Suprapubic skin (tissue), 4 donors: Measurements from ENCODE around the gene RND1.

ENCODE experiments used
- EP300 ChIP-seq: sonication (generic); formaldehyde crosslinking; IDR thresholded peaks from one replicate; pipeline ENCODE4 v1.6.1; 2017; ENCODE audit warnings: antibody characterized with exemption
- POLR2A ChIP-seq, 2 donors: fragments of 450-650 bp; IDR thresholded peaks; one replicate each; pipeline ENCODE4 v1.6.1; 2017; ENCODE audit warnings: antibody characterized with exemption in 2 of 2, mild to moderate bottlenecking in 2 of 2, moderate library complexity in 2 of 2
- POLR2AphosphoS5 ChIP-seq, 3 donors: sonication (generic); formaldehyde crosslinking; IDR thresholded peaks; one replicate each; pipeline ENCODE4 v1.6.1; 2017; ENCODE audit warnings: antibody characterized with exemption in 3 of 3
- TF ChIP-seq, protein P1 (sequence below), 2 donors: fragments of 200-600 bp in 1 of 2; fragments of 450-650 bp in 1 of 2; sonication (generic) in 1 of 2; IDR thresholded peaks; one replicate each; pipeline ENCODE4 v1.5.1; 2016 to 2019; ENCODE audit warnings: antibody characterized with exemption in 2 of 2, mild to moderate bottlenecking in 1 of 2, moderate library complexity in 1 of 2

DNA sequence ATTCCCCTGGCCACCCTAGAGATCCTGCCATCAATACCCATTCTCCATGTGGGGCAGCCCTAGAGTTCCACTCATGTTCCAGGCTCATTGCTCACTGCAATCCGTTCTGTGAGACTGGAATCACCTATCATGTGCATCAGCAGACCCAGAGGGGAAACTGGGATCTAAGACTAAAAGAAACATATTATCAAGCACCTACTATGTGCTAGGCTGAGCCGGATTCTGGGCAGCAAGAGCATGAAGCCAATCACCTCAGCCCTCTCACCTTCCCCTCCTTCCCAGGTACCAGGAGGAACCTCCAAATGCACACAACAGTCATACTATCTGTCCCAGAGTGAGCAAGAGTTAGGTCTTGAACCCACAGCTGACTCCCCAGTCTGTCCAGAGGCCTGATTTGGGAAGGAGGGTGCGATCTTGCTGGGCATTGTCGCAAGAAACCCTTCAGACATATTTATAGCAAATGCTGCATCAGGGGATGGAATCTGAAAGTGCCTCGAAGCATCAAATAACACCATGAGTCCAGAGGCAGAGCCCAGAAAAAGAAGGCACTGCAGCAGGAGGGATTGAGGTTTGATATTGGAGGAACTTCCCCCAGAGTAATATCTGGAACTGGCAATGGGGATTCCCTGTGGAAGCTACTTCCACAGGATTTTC is 54.1 kb downstream of the RND1 start:
- TF ChIP-seq, protein P1, sequence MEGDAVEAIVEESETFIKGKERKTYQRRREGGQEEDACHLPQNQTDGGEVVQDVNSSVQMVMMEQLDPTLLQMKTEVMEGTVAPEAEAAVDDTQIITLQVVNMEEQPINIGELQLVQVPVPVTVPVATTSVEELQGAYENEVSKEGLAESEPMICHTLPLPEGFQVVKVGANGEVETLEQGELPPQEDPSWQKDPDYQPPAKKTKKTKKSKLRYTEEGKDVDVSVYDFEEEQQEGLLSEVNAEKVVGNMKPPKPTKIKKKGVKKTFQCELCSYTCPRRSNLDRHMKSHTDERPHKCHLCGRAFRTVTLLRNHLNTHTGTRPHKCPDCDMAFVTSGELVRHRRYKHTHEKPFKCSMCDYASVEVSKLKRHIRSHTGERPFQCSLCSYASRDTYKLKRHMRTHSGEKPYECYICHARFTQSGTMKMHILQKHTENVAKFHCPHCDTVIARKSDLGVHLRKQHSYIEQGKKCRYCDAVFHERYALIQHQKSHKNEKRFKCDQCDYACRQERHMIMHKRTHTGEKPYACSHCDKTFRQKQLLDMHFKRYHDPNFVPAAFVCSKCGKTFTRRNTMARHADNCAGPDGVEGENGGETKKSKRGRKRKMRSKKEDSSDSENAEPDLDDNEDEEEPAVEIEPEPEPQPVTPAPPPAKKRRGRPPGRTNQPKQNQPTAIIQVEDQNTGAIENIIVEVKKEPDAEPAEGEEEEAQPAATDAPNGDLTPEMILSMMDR (IDR thresholded peaks at IDR 0.05): no peak
- TF ChIP-seq POLR2A (IDR thresholded peaks at IDR 0.05) (no peak), POLR2AphosphoS5 (IDR thresholded peaks at IDR 0.05) (no peak), EP300 (no peak)
